GM21447 (cell line): Measurements from ENCODE around the gene KLK13.

Experiments used
- ATAC-seq: cut with Tn5 transposase; IDR thresholded peaks from one replicate; pipeline ENCODE4 v1.9.1; 2021; ENCODE audit not compliant: unreplicated experiment

KLK13 gene

DNA sequence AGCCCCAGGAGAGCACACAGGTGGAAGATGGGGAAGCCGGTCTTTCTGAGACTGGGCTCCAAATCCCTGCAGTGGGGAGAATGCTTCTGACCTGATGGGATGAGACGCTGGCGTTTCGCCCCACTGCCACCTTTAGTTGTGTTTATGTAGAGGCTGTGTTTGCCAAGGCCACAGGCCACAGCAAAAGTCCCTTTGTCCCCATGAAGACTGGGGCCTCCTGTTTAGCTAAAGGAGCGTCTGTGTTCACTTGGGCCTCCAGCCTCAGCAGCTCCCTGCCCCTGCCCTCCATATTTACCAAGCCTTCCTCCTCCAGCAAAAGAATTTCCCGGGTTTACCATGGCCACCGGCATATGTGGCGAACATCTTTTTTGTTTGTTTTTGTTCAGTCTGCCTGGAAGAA lies 28.2 kb upstream of the KLK13 start:
- no peak for ATAC-seq

DNA sequence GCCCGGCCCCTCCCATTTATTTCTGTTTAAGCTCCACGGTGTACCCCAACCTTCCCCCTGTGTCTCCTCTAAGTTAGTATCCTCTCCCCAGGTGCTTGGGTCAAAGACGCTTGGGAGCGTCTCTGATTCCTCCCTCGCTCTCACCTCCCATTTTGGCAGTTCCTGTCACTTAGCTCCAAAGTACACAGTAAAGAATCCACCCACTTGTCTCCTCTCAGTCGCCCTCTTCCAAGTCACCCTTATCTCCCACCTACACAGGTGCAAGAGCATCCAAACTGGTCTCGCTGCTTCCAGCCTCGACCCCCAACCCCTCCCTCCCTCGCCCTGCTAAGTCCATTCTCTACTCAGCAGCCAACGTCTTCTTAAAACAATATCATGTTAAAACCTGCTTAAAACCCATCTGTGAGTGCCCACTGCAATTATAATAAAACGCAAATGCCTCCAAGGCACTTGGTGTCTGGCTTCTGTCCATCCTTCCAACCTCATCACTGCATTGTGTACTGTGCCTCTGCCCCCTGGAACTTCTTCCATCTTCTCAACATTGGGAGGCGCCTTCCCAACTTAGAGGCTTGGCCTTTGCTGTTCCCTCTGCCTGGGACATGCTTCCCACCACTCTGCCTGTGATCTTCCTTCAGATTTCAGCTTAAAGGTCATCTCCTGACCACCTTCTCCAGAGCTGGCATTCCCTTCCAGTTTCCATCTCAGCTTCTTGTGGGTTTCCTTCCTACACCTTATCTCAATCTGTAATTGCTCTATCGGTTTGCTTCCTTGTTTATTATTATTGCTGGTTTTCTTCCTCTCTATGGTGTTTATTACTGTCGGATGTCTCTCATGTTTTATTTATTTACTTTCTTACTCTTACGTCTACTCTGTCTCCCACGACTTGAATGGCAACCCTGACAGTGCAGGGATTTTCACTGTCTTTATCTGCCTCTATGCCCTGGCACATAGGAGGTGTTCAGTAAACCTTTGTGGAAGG lies 27.3 kb upstream of the KLK13 start:
- no peak for ATAC-seq

DNA sequence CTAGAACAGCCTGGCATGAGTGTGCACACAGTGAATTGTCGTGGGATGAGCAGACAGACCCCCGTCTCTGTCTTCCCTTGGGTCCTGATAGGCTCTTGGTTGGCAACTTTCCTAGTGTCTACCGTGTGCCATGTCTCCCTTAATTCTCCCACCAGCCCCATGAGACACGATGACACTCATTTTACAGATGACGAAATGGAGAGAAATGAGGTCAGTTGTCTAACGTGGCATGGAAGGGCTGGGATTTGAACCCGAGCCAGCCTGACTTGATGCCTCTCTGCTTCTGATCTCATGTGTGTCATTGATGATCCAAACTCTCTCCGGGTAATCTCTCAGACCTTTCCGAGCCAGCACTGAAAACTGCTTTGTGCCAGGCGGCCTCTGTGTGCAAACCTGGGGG lies 26.2 kb upstream of the KLK13 start:
- ATAC-seq: no peak

DNA sequence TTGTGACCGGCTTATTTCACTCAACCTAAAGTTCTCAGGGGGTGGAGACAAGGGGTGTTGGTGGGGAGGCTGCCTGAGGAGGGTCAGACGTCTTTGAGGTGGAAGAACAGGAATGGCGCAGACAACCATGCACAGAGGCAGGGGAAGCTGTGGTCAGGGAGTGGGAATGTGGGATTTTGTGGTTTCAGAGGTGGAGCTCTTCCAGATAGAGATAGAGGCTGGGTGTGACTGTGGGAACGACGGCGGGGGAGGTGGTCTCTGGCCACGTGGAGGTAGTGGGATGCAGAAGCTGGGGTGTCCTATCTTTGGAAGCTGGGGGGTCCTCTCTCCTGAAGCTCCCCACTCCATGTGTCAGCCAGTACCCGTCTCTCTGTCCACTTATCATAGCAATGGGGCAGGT lies 25.6 kb upstream of the KLK13 start:
- ATAC-seq: no peak

DNA sequence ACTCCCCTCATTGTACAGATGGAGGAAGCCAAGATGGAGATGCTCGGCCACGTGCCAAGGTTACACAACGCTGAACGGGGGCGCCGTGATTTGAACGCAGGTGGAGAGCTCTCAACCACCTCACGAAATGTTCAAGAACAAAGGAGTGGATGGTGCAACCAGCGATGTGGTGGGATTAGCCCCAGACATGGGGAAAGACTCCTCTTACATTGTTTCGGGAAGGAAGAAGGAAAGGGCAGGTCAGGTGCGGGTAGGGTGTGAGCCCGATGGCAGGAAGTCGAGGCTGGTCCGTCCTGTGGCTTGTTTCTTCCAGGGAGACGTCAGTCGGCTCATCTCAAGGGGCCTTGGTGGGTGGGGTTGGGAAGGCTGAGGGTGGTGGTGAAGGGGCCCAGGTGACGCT lies 24.9 kb upstream of the KLK13 start:
- no peak for ATAC-seq

DNA sequence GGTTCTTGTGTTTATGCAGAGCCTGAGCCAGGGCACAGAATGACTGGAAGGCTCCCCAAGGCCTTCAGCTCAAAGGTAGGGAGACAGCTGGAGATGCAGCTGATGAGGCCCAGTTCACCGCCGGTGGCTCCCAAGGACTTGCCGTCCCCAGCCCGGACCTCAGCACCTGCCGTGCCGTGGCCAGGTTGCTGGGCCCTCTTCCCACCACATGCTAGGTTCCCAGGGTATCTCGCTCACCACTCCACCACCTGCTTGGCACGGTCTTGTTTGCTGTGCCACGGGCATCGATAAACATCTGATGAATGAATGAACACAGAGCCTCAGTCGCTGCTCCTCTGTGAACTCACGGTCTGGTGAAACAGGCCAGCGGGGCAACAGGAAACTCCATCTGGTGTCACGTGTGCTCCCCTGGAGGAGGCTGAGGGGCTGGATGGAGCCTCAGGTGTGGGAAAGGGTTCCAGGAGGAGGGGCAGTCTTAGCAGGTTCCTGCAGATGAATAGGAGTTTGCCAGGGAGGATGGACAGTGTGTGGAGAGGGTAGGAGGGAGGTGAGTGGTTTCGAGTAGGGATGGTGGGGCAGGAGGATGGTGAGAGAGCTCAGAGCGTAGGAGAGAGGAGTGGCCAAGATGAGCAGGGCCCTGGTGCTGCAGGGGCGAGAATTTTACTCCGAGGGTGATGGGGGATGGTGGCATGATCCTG lies 21.4 kb upstream of the KLK13 start:
- ATAC-seq: no peak

DNA sequence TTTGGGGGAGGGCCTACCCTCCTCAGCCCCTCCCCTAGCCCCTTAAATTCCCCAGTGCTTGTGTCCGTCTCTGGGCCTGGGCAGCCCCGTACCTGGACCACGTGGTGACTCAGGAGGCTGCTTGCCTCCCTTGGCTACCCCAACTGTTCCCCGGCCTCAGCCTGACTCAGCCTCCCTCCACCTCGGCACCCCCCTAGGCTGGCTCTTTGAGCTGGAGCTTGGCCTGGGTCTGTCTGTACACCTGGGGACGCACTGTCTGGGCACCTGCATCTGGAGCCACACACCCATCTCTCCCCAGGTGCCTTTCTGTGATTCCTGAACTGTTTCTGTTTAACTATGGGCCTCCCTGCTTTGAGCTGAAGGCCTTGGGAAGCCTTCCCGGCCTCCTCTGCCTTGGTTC lies 19.6 kb upstream of the KLK13 start:
- no peak for ATAC-seq

DNA sequence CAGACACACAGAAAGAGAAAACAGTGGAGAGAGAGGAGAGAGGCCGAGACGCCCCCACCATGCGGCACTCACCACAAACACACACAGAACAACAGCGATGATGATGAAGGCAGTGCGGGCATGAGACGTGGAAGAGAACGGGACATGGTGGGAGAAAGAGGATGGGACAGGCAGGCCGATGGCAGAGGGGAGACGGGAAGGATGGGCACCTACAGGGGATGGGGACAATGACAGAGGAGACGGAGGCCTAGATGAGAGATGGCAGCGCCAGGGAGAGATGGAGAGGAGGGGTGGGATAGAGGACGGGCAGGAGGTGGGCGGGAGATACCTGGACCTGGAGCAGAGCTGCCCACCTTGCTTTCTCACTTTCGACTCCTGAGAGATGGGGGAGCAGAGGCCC lies 18.9 kb upstream of the KLK13 start:
- ATAC-seq: no peak

DNA sequence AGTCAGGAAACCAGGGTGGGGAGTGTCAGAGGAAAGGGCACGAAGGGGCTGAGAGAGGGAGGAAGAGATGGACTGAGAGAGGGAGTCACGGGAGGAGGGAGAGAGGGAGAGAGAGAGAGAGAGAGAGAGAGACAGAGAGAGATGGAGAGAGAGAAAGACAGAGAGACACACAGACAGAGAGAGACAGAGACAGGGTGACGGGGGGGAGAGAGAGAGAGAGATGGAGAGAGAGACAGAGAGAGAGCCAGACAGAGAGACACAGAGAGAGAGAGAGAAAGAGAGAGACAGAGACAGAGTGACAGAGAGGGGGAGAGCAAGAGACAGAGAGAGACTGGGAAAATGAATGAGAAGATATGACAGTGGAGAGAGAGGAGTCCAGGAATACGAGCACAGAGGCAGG lies 18.3 kb upstream of the KLK13 start:
- no peak for ATAC-seq

DNA sequence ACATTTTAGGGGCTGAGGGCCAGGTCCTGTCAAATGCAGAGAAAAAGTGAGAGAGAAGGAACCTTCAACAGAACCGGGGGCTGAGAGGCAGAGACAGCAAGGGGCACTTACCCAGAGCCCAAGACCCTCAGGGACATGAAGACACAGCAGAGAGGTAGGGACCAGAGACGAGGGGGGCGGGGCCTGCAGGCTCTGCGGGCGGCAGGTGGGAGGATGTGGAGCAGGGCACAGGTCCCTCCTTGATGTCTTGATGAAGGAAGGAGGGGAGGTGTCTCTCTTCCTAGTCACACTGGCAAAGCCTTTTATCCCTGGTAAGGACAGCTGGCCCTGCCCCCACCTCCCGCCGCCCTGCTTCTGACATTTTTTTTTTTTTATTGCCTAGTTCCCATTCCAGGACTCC lies 17.7 kb upstream of the KLK13 start, which contains the start of gene KLK14:
Gene KLK14, minus strand, starts transcription at position 277 of the 400 bp plus-strand sequence. Its CDS starts 273 bp downstream, at position 4.
- ATAC-seq: no peak

DNA sequence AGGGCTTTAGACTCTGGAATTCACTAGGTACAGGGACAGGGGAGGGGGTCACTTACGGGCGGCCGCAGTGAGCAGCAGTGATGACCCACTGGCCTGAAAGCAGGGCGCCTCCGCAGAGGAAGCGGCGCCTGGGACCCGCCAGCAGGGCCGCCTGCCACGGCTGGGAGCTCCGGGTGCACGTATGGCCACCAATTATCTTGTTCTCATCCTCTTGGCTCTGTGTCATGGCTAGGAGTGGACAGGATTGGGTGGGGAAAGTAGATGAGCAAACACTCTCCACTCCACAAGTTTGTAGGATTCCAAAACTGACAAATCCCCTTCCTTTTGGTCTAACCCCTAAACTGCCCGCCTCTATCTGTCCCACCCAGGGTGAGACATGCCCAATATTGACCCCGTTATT lies 16.6 kb upstream of the KLK13 start:
- ATAC-seq: no peak

DNA sequence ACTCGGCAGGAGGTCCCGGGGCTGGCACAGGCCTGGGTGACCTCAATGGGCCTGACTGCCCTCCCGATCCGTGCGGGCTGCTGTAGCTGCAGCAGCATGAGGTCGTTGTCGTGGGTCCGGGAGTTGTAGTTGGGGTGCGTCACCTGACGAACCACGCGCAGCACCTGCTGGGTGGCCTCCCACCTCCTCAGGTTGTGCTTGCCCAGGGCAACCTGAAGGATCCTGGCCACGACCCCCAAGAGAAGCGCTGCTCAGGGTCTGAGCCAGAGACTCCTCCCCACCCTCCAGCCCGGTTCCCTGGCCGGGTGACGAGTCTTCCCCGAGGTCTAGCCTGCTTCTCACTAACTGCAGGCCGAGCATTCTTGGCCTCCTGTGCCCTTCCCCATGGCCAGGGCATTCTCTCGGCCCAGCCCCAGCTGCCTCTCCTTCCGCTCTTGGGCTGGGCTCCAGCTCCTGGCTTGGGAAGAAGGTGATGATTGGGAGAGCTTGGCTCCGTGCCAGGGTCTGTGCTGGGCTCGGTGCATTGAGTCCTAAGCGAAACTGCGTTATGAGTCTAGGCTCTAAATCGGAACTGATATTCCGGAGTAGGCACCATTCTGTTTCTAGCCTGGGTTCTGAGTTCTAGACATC lies 14.7 kb upstream of the KLK13 start:
- no peak for ATAC-seq

DNA sequence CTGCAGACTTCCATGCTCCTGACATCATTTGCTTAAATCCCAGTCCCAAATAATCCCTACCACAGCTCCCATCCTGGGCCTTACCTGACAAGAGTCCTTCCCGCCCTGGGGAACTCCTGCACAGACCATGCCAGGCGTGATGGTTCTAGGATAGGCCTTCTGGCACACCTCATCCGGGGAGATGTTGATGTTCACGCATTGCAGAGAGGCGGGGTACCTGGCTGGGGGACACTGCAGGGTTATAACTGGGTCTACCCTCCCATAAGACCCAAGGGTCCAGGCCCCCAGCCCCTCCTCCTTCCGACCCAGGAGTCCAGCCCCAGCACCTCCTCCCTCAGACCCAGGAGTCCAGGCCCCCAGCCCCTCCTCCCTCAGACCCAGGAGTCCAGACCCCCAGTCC lies 13.8 kb upstream of the KLK13 start:
- ATAC-seq: no peak

DNA sequence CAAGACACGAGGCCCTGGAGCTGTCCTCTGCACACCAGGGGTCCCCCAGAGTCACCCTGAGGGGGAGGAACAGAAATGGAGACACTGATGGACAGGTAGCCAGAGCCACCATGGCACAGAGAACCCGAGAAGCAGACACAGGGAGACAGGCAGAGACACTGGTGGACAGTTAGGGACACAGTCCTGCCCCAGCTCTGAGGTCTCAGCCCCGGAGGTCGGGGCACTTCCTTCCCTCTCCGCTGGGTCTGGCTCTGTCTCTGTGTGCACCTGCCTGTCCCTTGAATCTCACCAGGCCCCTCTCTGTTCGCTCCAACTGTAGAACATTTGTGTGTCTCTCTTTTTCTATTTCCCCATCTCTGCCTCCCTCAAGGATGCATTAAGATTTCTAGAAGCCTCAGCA lies 13.2 kb upstream of the KLK13 start:
- ATAC-seq: no peak

DNA sequence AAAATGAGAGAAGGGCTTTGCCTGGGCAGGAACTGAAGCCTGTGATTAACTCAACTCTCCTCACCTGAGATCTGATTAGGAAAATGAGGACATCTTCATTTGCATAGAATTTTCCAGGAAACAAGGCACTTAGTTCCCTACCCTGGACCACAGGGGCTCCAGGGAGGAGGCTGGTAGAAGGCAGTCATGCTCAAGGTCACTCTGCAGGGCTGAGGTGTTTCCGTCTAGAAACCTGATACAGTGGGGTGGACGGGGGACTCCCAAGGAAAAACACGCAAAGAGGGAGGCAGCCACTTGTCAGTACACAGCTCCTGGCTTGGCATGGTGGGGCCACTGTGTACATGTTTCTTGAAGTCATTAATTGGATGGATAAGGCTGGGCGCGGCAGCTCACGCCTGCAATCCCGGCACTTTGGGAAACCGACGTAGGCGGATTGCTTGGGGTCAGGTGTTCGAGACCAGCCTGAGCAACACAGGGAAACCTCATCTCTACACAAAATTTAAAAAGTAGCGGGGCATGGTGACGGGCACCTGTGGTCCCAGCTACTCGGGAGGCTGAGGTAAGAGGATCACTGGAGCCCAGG lies 11.8 kb upstream of the KLK13 start:
- ATAC-seq: no peak

DNA sequence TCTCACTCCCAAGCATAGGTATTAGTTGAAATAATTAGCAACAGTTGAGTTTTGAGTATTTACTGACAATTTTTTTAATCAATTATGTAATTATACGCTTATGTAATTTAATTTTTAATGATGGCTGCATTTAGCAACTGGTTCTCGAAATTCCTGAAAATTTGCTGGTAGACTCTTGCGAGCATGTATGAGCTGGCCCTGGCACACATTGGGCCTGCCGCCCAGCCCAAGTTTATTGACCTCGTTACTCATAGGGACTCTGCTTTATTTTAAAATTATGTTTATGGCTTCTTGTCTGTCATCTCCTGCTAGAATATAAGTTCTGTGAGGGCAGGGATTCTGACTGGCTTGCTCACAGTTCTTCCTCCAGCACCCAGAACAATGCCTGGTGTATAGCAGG lies 11.1 kb upstream of the KLK13 start:
- no peak for ATAC-seq

DNA sequence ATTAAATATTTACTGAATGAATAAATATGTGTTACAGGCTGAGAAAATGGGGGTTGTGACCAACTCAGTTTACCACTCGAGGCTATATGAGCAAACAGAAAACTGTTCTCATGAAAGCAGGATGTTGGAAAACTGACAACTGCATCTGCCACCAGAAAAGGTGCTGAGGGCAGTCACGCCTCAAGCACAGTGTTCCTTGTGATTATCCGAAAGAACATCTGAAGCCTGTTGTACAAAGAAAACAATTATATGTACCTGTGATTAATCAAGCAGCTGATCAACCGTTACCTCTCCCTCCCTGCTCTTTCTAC lies 6.2 kb upstream of the KLK13 start:
- no peak for ATAC-seq

DNA sequence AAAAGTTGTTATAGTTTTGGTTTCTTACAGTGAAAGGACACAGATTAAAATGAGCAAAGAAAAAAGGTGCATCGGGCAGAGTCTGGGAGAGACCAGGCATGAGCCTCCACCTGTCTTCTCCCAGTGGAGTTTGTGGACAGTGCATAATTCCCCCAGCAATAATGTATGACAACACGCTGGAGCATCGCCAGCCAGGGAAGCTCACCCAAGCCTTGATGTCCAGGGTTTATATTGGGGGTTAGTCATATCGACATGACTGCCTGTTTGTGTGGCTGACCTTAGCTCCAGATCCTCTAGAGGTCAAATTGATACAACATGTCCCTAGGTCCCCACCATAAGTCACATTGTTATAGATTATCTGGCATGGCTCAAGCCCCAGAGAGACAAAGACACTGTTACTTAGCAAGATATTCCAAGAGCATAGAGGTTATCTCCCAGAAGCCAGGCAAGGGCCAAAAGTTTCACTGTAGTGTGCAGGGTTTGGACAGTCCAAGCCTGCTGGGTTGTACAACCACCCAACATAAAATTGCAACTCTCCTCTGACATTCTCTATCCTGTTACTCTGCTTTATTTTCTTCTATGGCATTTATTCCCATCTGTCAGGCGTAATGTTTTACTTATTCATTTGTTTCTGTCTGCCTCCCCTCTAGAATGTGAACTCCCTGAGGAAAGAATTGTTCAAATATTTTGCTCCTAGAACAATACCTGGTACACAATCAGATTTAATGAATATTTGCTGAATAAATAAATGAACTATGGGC lies 5.6 kb upstream of the KLK13 start:
- no peak for ATAC-seq

DNA sequence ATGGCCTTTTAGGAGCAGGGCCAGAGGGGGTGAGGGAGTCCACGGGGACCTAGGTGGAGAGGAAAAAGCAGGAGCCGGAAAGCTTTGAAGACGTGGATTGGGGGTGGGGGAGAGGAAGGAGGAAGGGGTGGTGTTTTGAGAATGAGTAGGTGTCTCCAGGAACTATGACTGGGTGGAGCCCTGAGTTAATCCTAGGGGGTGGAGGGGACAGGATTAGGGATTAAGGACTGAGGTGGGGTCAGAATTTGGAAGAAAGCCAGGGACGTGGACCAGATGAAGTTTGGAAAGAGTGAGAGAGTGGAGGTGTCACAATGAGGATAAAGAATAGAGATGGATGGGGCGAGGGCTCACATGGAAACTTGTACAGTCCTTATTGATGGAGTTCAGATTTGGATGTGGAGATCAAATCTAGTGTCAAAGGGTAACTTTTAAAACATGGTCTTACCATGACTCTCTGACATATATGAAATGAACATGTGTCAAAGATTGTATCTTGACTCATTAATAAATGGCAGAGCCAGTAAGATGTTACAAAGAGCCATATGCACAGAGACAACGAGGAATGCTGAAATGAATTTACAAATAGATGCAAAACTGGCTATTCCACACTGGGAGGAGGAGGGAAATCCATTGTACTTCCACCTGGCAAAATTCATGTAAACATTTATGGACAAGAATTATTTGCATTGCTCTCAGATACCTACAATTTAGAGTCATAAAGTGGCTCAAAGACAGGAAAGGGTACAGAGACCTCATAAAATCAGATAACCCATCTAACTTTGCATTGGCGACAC lies 1.7 kb upstream of the KLK13 start:
- ATAC-seq: no peak
